Fibroblast of villous mesenchyme (primary cell): Measurements from ENCODE around the gene NANOG. TPM values are rescaled to one million over a fixed set of nuclear protein-coding genes. Genes with fewer than 3 reads are reported as not detected.
"Not testable (repeated sequence)": the region's sequence is repeated elsewhere in the genome, so short reads cannot be mapped to it uniquely, and the experiment has no call there.

Source experiments
- DNase-seq: peaks from one replicate; pipeline ENCODE4 v3.0.0-alpha.2; 2010; ENCODE audit warnings: low read depth
- H3K4me3 ChIP-seq: 2 replicates; pipeline ENCODE4 v1.5.1; 2011; ENCODE audit warnings: low read depth, mild to moderate bottlenecking, low read length
- CTCF ChIP-seq: IDR thresholded peaks from 2 replicates; pipeline ENCODE4 v1.5.1; 2012; ENCODE audit warnings: low read depth, mild to moderate bottlenecking, low read length; ENCODE audit not compliant: insufficient read depth
- small RNA-seq: library from RNA; depleted of rRNA; stranded (forward); fragments of <200 nt; gene quantifications from one replicate; pipeline ENCODE3, GENCODE V24; 2012
- total RNA-seq: library from RNA; depleted of rRNA; stranded (reverse); fragments of >200 nt; gene quantifications from 2 replicates; pipeline ENCODE4 v1.2.3, GENCODE V29; 2012

The NANOG gene
- total RNA-seq, 1 donor = not detected

DNA sequence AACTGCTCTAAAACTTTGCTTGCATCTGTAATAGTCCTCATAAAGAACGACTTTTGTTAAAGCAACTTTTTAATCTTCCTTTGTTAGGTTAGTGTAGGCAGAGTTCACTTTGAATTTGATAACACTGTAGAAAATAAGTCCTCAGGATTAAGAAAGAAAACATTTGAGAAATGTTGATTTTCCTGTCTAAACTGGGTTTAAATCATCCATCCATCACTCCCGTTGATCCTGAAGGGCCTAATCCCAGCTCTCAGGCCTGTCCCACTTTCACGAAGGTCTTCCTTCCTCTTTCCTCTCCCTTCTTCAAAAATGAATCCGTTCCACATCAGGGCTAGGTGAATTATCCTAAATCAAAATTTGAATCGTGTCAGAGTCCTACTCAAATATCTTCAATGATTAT lies 46.6 kb downstream of the NANOG start:
- no peak for DNase-seq
- TF ChIP-seq CTCF = no peak
- H3K4me3 ChIP-seq = no peak overlapping the region

DNA sequence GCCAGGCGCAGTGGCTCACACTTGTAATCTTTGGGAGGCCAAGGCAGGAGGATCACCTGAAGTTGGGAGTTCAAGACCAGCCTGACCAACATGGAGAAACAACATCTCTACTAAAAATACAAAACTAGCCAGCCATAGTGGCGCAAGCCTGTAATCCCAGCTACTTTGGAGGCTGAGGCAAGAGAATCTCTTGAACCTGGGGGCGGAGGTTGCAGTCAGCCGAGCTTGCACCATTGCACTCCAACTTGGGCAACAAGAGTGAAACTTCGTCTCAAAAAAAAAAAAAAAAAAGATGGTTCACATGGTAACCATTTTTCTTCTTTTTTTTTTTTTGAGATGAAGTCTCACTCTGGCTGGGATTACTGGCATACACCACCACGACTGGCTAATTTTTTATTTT lies 48.2 kb downstream of the NANOG start:
- DNase-seq = no peak
- no peak overlapping the region for H3K4me3 ChIP-seq
- TF ChIP-seq CTCF = no peak

DNA sequence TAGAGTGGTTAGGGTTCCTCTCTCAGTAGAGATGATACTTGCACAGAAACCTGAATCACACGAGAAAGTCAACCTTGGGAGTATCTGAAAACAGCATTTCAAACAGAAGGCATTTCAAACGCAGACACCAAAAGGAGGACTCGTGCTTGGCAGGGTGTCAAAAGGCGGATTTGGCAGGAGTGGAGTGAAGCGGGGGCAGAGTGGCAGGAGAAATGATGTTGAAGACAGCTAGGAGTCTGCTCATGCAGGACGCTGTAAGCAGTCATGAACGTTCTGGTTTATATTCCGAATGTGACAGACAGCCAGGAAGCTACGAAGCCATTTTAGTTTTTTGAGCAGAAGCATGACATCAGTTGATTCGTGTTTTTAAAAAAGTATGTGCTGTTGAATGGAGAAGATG lies 50.0 kb downstream of the NANOG start:
- DNase-seq, H3K4me3 ChIP-seq: not testable (repeated sequence)

- DNase-seq, H3K4me3 ChIP-seq: not testable (repeated sequence)
Measured at GRCh38 chr12:7839848-7840247, 50.6 kb downstream of the NANOG start.

DNA sequence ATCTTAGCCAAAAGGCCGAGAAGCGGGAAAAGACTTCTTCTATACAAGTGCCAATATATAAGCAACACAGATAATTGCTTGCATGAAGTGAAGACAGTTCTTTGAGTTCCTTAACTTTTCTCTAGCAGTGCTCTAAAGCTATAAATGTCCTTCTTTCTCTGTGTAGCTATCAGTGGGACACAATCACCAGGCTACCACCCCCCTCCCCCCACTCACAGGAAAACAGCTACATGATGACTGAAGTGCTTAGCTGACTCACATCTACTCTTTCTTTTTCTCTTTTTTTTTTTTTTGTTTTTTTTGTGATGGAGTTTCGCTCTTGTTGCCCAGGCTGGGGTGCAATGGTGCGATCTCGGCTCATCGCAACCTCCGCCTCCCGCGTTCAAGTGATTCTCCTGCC lies 53.2 kb downstream of the NANOG start:
- DNase-seq, H3K4me3 ChIP-seq: not testable (repeated sequence)

GRCh38 chr12:7843149-7843548 lies 53.9 kb downstream of the NANOG start:
- DNase-seq, H3K4me3 ChIP-seq: not testable (repeated sequence)

DNA sequence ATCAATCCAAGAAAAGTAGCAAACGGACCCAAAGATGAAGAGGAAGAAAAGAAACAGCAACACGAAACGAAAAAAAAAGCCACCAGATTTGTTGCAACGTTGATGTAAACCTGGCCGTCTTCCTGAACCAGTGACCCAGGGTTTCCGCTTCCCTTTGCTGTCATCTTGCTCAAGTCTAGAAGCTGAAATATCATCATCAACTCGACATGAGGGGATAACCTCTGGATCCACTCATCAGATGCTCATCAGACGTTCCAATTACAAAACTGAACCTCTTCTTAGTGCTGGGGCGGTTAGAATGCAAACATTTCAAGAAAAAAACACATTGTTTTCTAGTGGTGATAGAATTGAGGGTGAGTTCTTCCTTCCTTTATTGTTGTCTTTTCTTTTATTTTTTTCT lies 54.4 kb downstream of the NANOG start:
- peak; percentile 42 for DNase-seq
- not testable (repeated sequence) for H3K4me3 ChIP-seq

DNA sequence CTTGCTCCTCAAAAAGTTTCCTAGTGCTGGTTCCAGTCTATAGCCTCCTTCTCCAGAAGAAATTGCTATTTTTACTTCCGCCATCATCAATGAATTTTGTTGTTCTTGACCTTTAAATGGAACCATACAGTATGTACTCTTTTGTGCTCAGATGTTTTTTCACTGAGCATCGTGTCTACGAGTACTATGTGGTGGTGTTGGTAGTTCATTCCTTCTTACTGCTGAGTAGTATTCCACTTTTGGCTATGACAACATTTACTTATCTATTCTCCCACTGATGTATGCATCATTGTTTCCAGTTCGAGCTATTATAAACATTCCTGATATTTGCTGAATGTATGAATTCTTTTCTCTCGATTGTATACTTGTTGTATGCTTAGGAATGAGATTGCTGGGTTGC lies 54.9 kb downstream of the NANOG start:
- H3K4me3 ChIP-seq = no peak overlapping the region
- DNase-seq = no peak
- no peak for TF ChIP-seq CTCF

DNA sequence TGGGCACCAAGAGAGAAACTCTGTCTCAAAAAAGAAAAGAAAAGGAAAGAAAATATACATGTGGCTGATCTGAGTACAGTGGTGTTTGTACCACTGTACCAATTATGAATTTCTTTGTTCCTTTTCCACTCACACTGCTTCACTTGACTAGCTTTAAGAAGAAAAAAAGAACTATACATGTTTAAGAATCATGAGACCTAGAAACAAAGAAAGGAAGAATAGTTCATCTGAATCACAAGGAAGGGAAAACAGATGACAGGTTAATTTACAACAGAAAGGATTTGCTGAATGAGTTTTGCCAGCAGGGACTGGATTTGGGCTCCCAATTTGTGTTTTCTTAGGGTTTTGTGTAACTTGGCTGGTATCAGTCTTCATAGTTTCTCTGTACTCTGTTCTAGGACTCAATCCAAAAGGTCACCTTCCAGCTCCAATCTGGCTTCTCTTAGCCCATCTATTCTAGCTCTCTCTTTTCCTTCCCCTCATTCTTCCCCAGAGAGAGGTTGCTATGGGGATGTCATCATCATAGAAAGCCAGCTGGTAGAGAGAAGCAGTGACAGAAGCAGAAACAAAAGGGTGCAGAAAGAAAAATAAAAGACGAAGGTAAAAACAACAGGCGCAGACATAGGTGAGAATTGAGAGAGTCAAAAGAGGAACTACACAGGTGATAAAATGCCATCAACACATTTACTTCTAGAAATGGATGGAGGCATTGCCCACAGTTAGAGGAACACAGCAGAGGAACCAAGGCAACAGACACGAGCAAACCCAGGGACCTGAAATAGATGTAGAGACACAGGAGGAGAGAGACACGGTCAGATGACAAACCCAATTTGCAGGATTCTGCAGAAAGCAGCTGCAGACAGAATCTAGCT lies 58.3 kb downstream of the NANOG start:
- not testable (repeated sequence) for DNase-seq, H3K4me3 ChIP-seq

- not testable (repeated sequence) for H3K4me3 ChIP-seq, DNase-seq
Measured at GRCh38 chr12:7848098-7848422, 58.9 kb downstream of the NANOG start.

Small RNA genes lying within 50 kb of the gene (small RNA-seq; reads per million reads assigned to genes)
- not detected for gene RF00019

Other genes starting within 250 kb of the NANOG start
- not detected in 2 replicates for gene APOBEC1, start 123.5 kb upstream of the NANOG start, total RNA-seq
- gene GDF3, start 93.6 kb upstream of the NANOG start, total RNA-seq = not detected in 2 replicates
- not detected in 2 replicates for gene DPPA3, start 78.0 kb upstream of the NANOG start, total RNA-seq
- not detected in 2 replicates for gene CLEC4C, start 42.0 kb upstream of the NANOG start, total RNA-seq
- not detected in 2 replicates for gene NANOGNB, start 24.2 kb upstream of the NANOG start, total RNA-seq
- under 0.01 and 0.32 TPM in 2 replicates for gene SLC2A14, start 83.5 kb downstream of the NANOG start, total RNA-seq
- 65.4 and 91.5 TPM in 2 replicates for gene SLC2A3, start 146.8 kb downstream of the NANOG start, total RNA-seq
- 8.2 and 8.4 TPM in 2 replicates for gene FOXJ2, start 243.3 kb downstream of the NANOG start, total RNA-seq